Ascending aorta (tissue), 2 donors: ENCODE results near the gene GATAD2A. TPM values are rescaled to one million over a fixed set of nuclear protein-coding genes. Genes with fewer than 3 reads are reported as not detected.
A peak's percentile ranks its signal among the peaks of the same experiment; 100 is the strongest.
"Not testable (repeated sequence)": the region's sequence is repeated elsewhere in the genome, so short reads cannot be mapped to it uniquely, and the experiment has no call there.

Source experiments
- DNase-seq, 2 donors: peaks; one replicate each; pipeline ENCODE4 v3.0.0-alpha.2; 2019; ENCODE audit warnings: low spot score in 2 of 2
- H3K27ac ChIP-seq, 2 donors: fragments of 200-600 bp; sonication (generic); one replicate each; pipeline ENCODE4 v1.5.1; 2016 to 2017; ENCODE audit warnings: mild to moderate bottlenecking in 1 of 2
- H3K27me3 ChIP-seq: fragments of 200-600 bp; sonication (generic); one replicate; pipeline ENCODE4 v1.5.1; 2017
- H3K36me3 ChIP-seq, 2 donors: fragments of 200-600 bp; sonication (generic); one replicate each; pipeline ENCODE4 v1.5.1; 2016
- H3K4me1 ChIP-seq, 2 donors: fragments of 200-600 bp; sonication (generic); one replicate each; pipeline ENCODE4 v1.5.1; 2016 to 2017; ENCODE audit warnings: mild to moderate bottlenecking in 1 of 2
- H3K4me3 ChIP-seq, 2 donors: fragments of 200-600 bp; sonication (generic); one replicate each; pipeline ENCODE4 v1.5.1; 2016 to 2017; ENCODE audit warnings: mild to moderate bottlenecking in 1 of 2
- H3K9me3 ChIP-seq, 2 donors: fragments of 200-600 bp; sonication (generic); one replicate each; pipeline ENCODE4 v1.5.1; 2016
- CTCF ChIP-seq, 3 experiments: fragments of 200-600 bp in 2 of 3; fragments of 450-650 bp in 1 of 3; sonication (generic) in 2 of 3; IDR thresholded peaks; one replicate each; pipeline ENCODE4 v1.5.1; 2016 to 2019; ENCODE audit warnings: antibody characterized with exemption in 3 of 3, mild to moderate bottlenecking in 1 of 3, moderate library complexity in 1 of 3
- intact Hi-C: fragments of 100-400 bp; cut with DNase I; formaldehyde crosslinking; loops from one replicate; pipeline ENCODE4 v1.15.1; 2023
- total RNA-seq: library from RNA; depleted of rRNA; stranded (reverse); fragments of >200 nt; gene quantifications from one replicate; pipeline ENCODE4 v1.1.0, GENCODE V29; 2016

The GATAD2A gene
- total RNA-seq, 1 donor from 2014 or later = 63.3 TPM

GRCh38 chr19:19471682-19472081 is 66.2 kb downstream of the GATAD2A start:
- peaks cover 0 to 3% of the 10 kb centered on the region in 2 donors for H3K4me1 ChIP-seq
- intact Hi-C loops = no loop called here
- peaks cover 7 to 21% of the 10 kb centered on the region in 2 donors for H3K36me3 ChIP-seq
- H3K27ac ChIP-seq = no peak overlapping the region
- no peak for DNase-seq
- no peak overlapping the region for H3K4me3 ChIP-seq
- TF ChIP-seq CTCF (IDR thresholded peaks at IDR 0.05) = no peak
- peaks cover 16 to 24% of the 10 kb centered on the region in 2 donors for H3K9me3 ChIP-seq
- no peaks in the 10 kb centered on the region for H3K27me3 ChIP-seq

GRCh38 chr19:19472106-19472505 is 66.6 kb downstream of the GATAD2A start:
- H3K36me3 ChIP-seq = peaks cover 3 to 17% of the 10 kb centered on the region in 2 donors
- H3K4me1 ChIP-seq, H3K27ac ChIP-seq, H3K27me3 ChIP-seq, DNase-seq, intact Hi-C loops, H3K4me3 ChIP-seq: not testable (repeated sequence)
- H3K9me3 ChIP-seq = peaks cover 16 to 24% of the 10 kb centered on the region in 2 donors

- Histone ChIP-seq H3K9me3 (no peaks in the 10 kb centered on the region), H3K27ac (no peak overlapping the region), H3K4me3 (no peak overlapping the region), H3K4me1 (peaks cover 0 to 3% of the 10 kb centered on the region in 2 donors), H3K27me3 (no peaks in the 10 kb centered on the region), H3K36me3 (peaks cover 0 to 2% of the 10 kb centered on the region in 2 donors)
- intact Hi-C loops = loop anchor here (5.0 kb wide), 1 partner anchor 68 kb away; the partner anchor contains the start of gene GATAD2A
- TF ChIP-seq CTCF (IDR thresholded peaks at IDR 0.05) = no peak
- no peak for DNase-seq
Observed at GRCh38 chr19:19475015-19475765, 69.7 kb downstream of the GATAD2A start.

- intact Hi-C loops = loop anchor here (5.0 kb wide), 1 partner anchor 69 kb away; the partner anchor contains the start of gene GATAD2A
- Histone ChIP-seq H3K27me3 (no peaks in the 10 kb centered on the region), H3K4me3 (no peak overlapping the region), H3K4me1 (peaks cover 0 to 3% of the 10 kb centered on the region in 2 donors), H3K27ac (no peak overlapping the region), H3K36me3 (peaks cover 0 to 2% of the 10 kb centered on the region in 2 donors), H3K9me3 (no peaks in the 10 kb centered on the region)
- DNase-seq = no peak
- TF ChIP-seq CTCF (IDR thresholded peaks at IDR 0.05) = peak in 1 of 3 experiments; percentile 30
Observed at GRCh38 chr19:19475849-19476828, 70.7 kb downstream of the GATAD2A start.

GRCh38 chr19:19477705-19478383 is 72.4 kb downstream of the GATAD2A start:
- Histone ChIP-seq H3K4me1 (no peaks in the 10 kb centered on the region), H3K9me3 (no peaks in the 10 kb centered on the region), H3K27me3 (no peaks in the 10 kb centered on the region), H3K27ac (no peak overlapping the region), H3K4me3 (no peak overlapping the region), H3K36me3 (peaks cover 0 to 2% of the 10 kb centered on the region in 2 donors)
- no peak for TF ChIP-seq CTCF (IDR thresholded peaks at IDR 0.05)
- DNase-seq = no peak
- intact Hi-C loops = loop anchor here (5.0 kb wide), 1 partner anchor 71 kb away; the partner anchor contains the start of gene GATAD2A
